ENCODE data around the gene EML6. TPM values are rescaled to one million over a fixed set of nuclear protein-coding genes. Genes with fewer than 3 reads are reported as not detected.
"Not testable (repeated sequence)": the region's sequence is repeated elsewhere in the genome, so short reads cannot be mapped to it uniquely, and the experiment has no call there.

Gene EML6
- total RNA-seq, 1 experiment from 2014 or later: 0.77 TPM

DNA sequence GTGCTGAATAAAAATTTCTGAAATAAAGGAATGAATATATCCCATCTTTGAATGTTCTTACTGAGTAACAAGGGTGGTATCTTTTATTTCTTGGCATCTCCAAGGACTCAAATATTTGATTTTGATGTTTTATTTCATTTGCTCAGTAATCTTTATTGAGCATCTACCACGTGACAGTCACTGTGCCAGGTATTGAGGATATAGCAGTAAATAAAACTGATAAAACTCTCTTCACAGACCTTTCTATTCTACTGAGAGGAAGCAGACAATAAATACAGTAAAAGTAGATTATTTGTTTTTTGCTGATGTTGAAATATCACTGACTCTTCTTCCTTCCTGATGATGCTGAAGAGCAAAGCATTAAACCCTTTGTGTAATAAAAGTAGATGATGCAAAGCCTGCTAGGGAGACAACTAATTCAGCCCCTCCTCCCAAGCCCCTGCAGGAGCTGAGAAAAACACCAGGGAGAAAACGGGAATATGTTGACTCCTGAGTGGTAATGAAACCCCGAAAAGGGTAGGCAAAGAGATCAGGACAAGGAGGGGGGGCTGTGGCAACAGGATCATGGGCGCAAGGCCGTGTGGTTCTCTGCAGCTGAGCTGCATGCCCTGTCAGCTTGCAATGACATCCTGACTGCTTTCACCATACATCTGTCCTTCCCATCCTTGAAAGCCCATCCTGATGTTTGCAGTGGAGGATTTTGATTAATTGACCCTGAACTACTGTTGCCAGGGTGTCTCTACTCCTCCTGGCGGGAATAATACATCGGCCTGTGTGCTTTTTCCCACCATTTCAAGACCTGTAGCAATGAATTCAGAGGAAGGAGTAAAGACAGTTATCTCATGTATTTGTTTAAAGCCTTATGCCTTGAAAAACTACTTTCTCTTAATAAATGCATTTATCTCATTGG, 117.4 kb downstream of the EML6 start:
- ChIA-PET POLR2A (interaction anchor here (0.6 to 0.7 kb wide), 3 partner anchors 69 to 151 kb away, joined by 3 to 4 read pairs (median 3); partner anchors contain the start of gene EML6), CTCF (interaction anchor here (0.5 to 4.6 kb wide), 16 partner anchors 13 to 334 kb away, joined by 3 to 40 read pairs (median 5); no protein-coding TSS in a partner anchor)
- no peak for DNase-seq (ENCODE audit: unreplicated experiment)
- H3K4me3 Mint-ChIP-seq (ENCODE audit: unreplicated experiment): no peak overlapping the region
- H3K27me3 Mint-ChIP-seq (ENCODE audit: insufficient read depth, unreplicated experiment): no peaks in the 10 kb centered on the region
- intact Hi-C loops (cut with micrococcal nuclease): no loop called here
- H3K36me3 Mint-ChIP-seq (ENCODE audit: insufficient read depth, unreplicated experiment): no peaks in the 10 kb centered on the region
- H3K27ac Mint-ChIP-seq (ENCODE audit: low read depth, unreplicated experiment): no peak overlapping the region
- H3K4me1 Mint-ChIP-seq (ENCODE audit: insufficient read depth, unreplicated experiment): peaks cover 4% of the 10 kb centered on the region
- no TSS peak for BruUV-seq (replicated peaks)
- no peaks in the 10 kb centered on the region for H3K9me3 Mint-ChIP-seq (ENCODE audit: unreplicated experiment)
- TF ChIP-seq, protein P1, sequence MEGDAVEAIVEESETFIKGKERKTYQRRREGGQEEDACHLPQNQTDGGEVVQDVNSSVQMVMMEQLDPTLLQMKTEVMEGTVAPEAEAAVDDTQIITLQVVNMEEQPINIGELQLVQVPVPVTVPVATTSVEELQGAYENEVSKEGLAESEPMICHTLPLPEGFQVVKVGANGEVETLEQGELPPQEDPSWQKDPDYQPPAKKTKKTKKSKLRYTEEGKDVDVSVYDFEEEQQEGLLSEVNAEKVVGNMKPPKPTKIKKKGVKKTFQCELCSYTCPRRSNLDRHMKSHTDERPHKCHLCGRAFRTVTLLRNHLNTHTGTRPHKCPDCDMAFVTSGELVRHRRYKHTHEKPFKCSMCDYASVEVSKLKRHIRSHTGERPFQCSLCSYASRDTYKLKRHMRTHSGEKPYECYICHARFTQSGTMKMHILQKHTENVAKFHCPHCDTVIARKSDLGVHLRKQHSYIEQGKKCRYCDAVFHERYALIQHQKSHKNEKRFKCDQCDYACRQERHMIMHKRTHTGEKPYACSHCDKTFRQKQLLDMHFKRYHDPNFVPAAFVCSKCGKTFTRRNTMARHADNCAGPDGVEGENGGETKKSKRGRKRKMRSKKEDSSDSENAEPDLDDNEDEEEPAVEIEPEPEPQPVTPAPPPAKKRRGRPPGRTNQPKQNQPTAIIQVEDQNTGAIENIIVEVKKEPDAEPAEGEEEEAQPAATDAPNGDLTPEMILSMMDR (IDR thresholded peaks at IDR 0.05; ENCODE audit: unreplicated experiment): no peak

DNA sequence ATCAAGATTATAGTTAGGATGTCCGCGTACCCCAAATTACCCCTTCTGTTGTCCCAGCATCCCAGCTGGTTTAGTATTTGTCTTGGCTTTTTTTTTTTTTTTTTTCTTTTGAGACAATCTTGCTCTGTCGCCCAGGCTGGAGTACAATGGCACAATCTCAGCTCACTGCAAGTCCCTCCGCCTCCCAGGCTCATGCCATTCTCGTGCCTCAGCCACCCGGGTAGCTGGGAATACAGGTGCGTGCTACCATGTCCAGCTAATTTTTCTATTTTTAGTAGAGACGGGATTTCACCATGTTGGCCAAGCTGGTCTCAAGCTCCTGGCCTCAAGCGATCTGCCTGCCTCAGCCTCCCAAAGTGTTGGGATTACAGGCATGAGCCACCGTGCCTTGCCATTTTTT, 118.0 kb downstream of the EML6 start:
- H3K9me3 Mint-ChIP-seq (ENCODE audit: unreplicated experiment); BruUV-seq (replicated peaks); H3K27ac Mint-ChIP-seq (ENCODE audit: low read depth, unreplicated experiment); intact Hi-C loops (cut with micrococcal nuclease); H3K27me3 Mint-ChIP-seq (ENCODE audit: insufficient read depth, unreplicated experiment); DNase-seq (ENCODE audit: unreplicated experiment); H3K36me3 Mint-ChIP-seq (ENCODE audit: insufficient read depth, unreplicated experiment); H3K4me3 Mint-ChIP-seq (ENCODE audit: unreplicated experiment); H3K4me1 Mint-ChIP-seq (ENCODE audit: insufficient read depth, unreplicated experiment): not testable (repeated sequence)
- CTCF ChIA-PET: interaction anchor here (0.6 to 1.0 kb wide), 5 partner anchors 71 to 310 kb away, joined by 3 to 8 read pairs (median 3); no protein-coding TSS in a partner anchor
- POLR2A ChIA-PET: interaction anchor here (0.6 to 0.7 kb wide), 2 partner anchors 70 to 871 kb away, joined by 3 read pairs; no protein-coding TSS in a partner anchor

DNA sequence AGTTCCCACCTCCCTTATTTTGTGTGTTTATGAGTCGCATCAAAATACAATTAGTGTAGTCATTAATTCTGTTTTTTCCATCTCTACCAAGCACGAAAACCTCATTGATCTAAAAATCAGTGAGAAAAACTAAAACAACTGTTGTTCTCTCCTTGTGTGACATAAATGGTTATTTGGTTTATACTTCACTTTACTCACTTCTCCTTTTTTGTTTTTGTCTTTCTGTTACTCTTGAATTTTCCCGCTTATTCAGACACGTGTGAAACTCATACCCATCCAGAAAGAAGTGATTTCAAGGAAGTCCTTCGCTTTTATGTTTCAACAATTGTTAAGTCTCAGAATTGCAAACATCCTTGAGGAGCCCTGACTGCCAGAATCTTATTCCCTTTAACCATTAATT, 121.6 kb downstream of the EML6 start:
- H3K36me3 Mint-ChIP-seq (ENCODE audit: insufficient read depth, unreplicated experiment): no peaks in the 10 kb centered on the region
- intact Hi-C loops (cut with micrococcal nuclease): no loop called here
- CTCF ChIA-PET: interaction anchor here (0.8 to 1.0 kb wide), 2 partner anchors 165 to 204 kb away, joined by 3 read pairs; no protein-coding TSS in a partner anchor
- POLR2A ChIA-PET: no interaction called here
- H3K27me3 Mint-ChIP-seq (ENCODE audit: insufficient read depth, unreplicated experiment): no peaks in the 10 kb centered on the region
- BruUV-seq (replicated peaks): no TSS peak
- H3K9me3 Mint-ChIP-seq (ENCODE audit: unreplicated experiment): no peaks in the 10 kb centered on the region
- TF ChIP-seq, protein P1 (IDR thresholded peaks at IDR 0.05; ENCODE audit: unreplicated experiment): no peak
- no peak overlapping the region for H3K27ac Mint-ChIP-seq (ENCODE audit: low read depth, unreplicated experiment)
- H3K4me1 Mint-ChIP-seq (ENCODE audit: insufficient read depth, unreplicated experiment): peaks cover 6% of the 10 kb centered on the region
- no peak overlapping the region for H3K4me3 Mint-ChIP-seq (ENCODE audit: unreplicated experiment)
- DNase-seq (ENCODE audit: unreplicated experiment): no peak

DNA sequence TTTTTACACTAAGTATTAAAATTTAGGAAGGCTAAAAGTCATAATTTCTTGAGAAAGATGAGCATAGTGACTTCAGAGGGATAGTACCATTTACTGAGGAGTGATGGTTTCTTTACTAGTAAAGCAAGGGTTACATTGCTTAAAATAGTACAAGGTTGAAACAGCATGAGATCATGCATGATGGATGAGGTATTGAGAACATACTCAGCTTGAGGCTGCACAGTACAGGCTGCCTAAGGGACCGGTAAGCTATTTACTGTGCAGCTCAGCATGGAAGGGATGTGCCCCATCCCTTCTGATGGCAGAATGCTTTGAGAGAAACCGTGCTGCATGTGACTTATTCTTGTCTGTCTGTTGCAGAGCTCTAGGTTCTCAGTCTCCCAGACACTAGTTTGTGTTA, 122.1 kb downstream of the EML6 start:
- peaks cover 10% of the 10 kb centered on the region for H3K4me1 Mint-ChIP-seq (ENCODE audit: insufficient read depth, unreplicated experiment)
- intact Hi-C loops (cut with micrococcal nuclease): no loop called here
- H3K27ac Mint-ChIP-seq (ENCODE audit: low read depth, unreplicated experiment): no peak overlapping the region
- H3K36me3 Mint-ChIP-seq (ENCODE audit: insufficient read depth, unreplicated experiment): no peaks in the 10 kb centered on the region
- no peak overlapping the region for H3K4me3 Mint-ChIP-seq (ENCODE audit: unreplicated experiment)
- TF ChIP-seq, protein P1 (IDR thresholded peaks at IDR 0.05; ENCODE audit: unreplicated experiment): no peak
- no peak for DNase-seq (ENCODE audit: unreplicated experiment)
- no TSS peak for BruUV-seq (replicated peaks)
- CTCF ChIA-PET: interaction anchor here (1.0 kb wide), 1 partner anchor 165 kb away, joined by 3 read pairs; no protein-coding TSS in a partner anchor
- H3K27me3 Mint-ChIP-seq (ENCODE audit: insufficient read depth, unreplicated experiment): no peaks in the 10 kb centered on the region
- H3K9me3 Mint-ChIP-seq (ENCODE audit: unreplicated experiment): no peaks in the 10 kb centered on the region
- POLR2A ChIA-PET: no interaction called here

All from MCF 10A (cell line).